IMR-90 (cell line): ENCODE data around the gene BRDT. TPM values are rescaled to one million over a fixed set of nuclear protein-coding genes. Genes with fewer than 3 reads are reported as not detected.

Experiments used
- polyA plus RNA-seq, 3 experiments: library from polyadenylated mRNA; depleted of rRNA; stranded (reverse); fragments of >200 nt; gene quantifications; 2 replicates each; pipeline ENCODE4 v1.2.3, GENCODE V29; 2012; ENCODE audit warnings: low replicate concordance in 1 of 3
- total RNA-seq: library from RNA; depleted of rRNA; stranded (reverse); fragments of >200 nt; gene quantifications from 2 replicates; pipeline ENCODE4 v1.2.3, GENCODE V29; 2012; rRNA removed

The BRDT gene
- total and polyA plus RNA-seq, 2 of the 4 experiments (the other 2 are of a cell fraction), result not detected

Other genes starting within 250 kb of the BRDT start
- gene TGFBR3, start 63.2 kb upstream of the BRDT start, total RNA-seq, result 8.3 and 11.3 TPM in 2 replicates
- 3.0 and 4.0 TPM in 2 replicates for gene TGFBR3, start 63.2 kb upstream of the BRDT start, polyA plus RNA-seq (2012; rRNA removed)
- gene EPHX4, start 80.6 kb downstream of the BRDT start, total RNA-seq, result 1.8 and 3.6 TPM in 2 replicates
- gene EPHX4, start 80.6 kb downstream of the BRDT start, polyA plus RNA-seq (2012; rRNA removed), result 1.7 and 2.8 TPM in 2 replicates
- not detected in 2 replicates for gene SETSIP, start 126.0 kb downstream of the BRDT start, total RNA-seq
- not detected in 2 replicates for gene SETSIP, start 126.0 kb downstream of the BRDT start, polyA plus RNA-seq (2012; rRNA removed)
- gene BTBD8, start 130.9 kb downstream of the BRDT start, total RNA-seq, result 2.0 and 3.6 TPM in 2 replicates
- gene BTBD8, start 130.9 kb downstream of the BRDT start, polyA plus RNA-seq (2012; rRNA removed), result 0.62 and 0.94 TPM in 2 replicates